GM04504 (cell line): ENCODE measurements around the gene LRTM2.
A peak's percentile ranks its signal among the peaks of the same experiment; 100 is the strongest.

Source experiments
- DNase-seq: peaks from one replicate; pipeline ENCODE4 v3.0.0-alpha.2; 2012; ENCODE audit warnings: low read depth

LRTM2 gene

GRCh38 chr12:1842905-1843640, 22.7 kb downstream of the LRTM2 start:
- DNase-seq = no peak

DNA sequence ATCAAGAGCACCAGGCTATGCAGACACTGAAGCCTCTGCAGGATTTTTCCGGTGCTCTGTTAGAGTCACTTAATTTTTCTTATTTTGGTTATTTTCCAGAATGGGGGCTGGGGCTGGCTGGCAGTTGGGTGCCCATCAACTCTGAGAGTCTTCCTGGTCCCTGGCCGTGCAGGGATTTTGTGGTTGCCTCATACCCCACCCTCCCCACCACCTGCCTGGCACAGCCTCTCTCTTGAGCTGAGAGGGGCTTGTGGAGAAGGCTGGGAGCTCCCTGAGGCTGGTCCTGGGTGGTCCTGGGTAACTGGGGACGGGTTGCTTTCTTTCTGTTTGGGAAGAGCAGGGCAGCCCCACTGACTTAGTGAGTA, 23.3 kb downstream of the LRTM2 start:
- no peak for DNase-seq

DNA sequence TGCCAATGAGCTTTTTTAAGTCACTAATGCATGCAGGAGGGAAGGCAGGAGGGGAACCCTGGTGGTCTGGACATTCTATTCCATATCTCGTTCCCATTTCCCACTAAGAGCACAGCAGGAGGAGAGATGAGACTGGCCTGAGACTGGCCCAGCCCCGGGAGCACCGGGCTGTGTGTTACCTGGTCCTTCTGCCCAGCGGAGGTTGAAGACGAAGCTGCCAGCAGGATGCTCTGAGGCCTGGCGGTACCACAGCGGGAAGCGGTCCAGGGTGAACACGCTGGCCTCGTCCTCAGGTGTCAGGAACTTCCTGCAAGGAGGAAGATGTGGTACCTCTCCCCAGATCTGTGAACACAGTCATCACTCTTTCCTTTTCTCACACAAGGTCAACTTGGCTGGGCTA, 23.9 kb downstream of the LRTM2 start:
- DNase-seq = no peak

DNA sequence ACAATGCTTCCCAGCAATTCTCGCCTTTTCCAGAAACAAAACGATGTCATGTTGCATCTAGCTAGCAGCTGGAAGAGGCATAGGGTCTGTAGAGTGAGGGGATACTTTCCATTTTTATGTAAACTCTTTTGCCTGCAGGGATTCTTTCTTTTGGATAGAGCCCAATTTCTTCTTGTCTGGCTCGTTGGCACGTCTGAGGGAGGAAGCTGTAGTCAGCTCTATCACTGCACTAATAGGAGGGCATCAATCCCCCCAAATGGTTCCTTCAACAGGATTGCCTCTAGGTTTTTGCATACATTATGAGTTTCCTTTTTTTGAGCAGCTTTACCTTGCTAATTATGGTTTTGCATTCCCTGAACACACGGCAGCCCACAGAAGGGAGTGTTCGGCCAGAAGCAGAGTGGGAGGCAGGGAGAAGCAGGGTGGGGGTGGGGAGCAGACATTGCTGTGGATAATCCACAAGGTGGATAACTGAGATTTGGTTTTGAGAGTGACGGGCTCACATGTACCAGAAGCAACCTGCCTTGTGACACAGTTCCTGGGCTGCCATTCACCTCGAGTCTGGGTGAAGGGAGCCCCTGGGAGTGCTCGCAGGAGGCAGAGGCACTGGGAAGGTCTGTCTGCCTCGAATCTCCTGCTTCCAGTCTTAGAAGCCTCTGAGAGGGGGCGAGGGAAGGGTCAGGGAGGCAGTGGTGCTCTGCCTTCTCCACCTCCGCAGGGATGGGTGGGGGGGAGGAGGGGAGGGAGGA, 24.5 kb downstream of the LRTM2 start:
- no peak for DNase-seq

DNA sequence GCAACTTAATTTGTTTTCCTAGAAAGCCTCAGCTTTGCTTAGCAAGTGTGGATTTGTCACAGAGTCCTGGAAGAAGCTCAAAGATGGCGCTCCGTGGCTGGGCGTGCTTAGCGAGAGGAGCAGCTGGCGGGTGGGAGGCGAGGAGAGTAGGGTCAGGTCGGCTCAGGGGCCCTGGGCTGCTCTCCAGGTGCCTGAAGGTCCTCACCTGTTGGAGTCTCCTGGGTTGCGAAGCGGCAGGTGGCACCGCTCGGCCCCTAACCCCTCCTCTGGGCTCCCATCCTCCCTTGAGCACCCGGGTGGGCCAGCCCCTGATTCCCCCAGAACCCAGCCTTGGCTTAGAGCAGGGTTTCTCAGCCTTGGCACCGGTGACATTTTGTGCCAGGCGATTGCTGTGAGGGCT, 25.1 kb downstream of the LRTM2 start:
- DNase-seq = no peak

- no peak for DNase-seq
Measured at GRCh38 chr12:1845886-1846285, 25.5 kb downstream of the LRTM2 start.

DNA sequence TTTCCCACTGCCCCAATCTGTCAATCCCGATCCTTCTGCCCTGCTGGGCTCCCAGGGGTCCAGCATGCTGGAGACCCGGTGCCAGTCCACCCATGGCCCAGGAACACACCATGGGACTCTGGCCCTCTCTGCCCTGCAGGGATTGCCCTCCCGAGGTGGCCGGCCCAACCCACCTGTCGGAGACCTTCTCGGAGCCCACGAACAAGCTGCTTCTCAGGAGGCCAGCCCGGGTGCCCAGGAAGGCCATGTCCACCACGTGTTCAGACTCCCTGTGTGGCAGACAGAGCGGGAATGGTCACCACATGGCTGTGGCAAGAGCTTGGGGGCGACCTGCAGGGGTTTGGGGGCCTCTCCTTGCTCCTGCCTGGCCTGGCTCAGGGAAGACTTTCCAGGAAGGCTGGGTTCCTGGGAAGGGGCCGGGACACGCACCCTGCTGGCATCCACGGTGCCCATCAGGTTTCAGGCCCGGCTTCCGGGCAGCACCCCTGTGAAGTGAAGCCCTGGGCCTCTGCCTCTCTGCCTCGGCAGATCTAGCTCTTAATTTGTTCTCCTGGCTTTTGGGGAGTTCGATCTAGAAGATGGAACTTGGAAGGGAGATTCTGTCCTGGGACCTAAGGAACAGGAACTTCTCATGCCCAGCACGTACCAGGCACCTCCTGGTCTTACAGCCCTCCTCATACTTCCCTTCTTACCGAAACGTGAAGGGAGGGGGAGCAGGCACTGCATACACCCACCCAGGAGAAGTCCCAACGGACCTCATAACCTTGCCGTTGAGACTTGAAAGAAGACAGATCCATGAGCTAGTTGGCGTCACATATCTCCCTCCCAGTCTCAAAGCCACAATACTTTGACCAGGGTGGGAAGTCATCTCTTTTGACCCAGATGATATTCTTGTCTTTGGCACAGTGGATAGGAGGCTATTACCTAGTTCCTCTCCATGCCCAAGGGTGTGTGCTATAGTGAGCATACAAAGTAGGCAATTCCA, 26.3 kb downstream of the LRTM2 start:
- no peak for DNase-seq

GRCh38 chr12:1847411-1847810, 27.0 kb downstream of the LRTM2 start:
- no peak for DNase-seq

GRCh38 chr12:1848146-1848545, 27.8 kb downstream of the LRTM2 start:
- no peak for DNase-seq

- no peak for DNase-seq
Measured at GRCh38 chr12:1848745-1849144, 28.4 kb downstream of the LRTM2 start.

- DNase-seq = peak; percentile 75
Measured at GRCh38 chr12:1851151-1851701, 30.9 kb downstream of the LRTM2 start.

- DNase-seq = no peak
Measured at GRCh38 chr12:1852076-1852475, 31.7 kb downstream of the LRTM2 start.

GRCh38 chr12:1853716-1854115, 33.4 kb downstream of the LRTM2 start:
- DNase-seq = no peak

DNA sequence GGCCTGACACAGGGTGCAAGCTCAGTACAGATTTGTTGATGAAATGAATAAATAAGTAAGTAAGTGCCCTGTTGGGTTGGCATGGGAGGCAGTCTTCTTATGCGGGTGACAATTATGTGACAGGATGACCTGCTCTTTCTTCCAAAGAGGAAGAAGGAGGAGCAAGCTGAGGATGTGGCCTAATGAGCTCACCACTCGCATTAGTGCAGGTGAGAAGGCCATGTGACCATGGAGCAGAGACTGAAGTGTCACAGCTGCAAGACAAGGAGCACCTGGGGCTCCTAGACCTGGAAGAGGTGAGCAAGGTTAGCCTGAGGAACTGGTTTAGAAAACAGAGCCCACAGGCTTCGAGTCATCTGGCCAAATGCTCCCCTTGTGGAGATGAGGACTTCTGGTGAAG, 34.9 kb downstream of the LRTM2 start:
- DNase-seq = no peak

DNA sequence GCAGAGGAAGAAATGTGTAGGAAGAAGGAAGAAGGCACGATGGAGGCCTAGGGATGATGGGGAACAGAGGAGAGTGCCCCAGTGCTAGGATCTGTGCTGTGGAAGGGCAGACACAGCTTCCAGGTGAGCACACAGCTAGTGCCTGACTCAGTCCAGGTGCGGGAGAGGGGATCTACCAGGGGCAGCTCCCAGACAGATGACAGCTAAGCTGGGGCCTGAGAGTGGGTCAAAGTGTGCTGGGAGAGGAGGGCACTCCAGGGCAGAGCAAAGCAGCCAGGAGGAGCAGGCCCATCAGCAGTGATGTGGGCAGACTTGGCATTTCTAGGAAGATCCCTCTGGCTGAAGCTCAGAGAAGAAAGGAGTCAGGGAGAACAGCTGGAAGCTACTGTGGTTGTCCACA, 36.7 kb downstream of the LRTM2 start:
- DNase-seq = no peak

GRCh38 chr12:1857821-1858220, 37.5 kb downstream of the LRTM2 start:
- DNase-seq = no peak

DNA sequence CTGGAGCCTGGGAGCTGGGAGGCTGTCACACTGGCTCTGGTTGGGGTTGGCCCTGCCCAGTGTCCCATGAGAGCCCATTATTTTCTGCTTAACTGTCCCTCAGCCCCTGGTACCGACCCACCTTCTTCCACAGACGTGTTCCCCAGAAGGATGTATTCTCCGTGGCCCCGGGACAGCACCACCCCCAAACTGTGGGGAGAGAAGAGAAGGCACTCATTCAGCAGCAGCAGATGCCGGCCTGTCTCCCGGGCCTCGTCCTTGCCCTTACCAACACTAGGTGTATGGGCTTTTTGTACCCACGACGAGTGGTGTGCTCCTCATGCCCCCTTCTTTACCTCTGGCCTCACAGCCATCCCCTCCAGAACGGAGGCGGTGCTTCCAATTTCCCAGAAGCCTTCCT, 38.1 kb downstream of the LRTM2 start:
- DNase-seq = no peak

DNA sequence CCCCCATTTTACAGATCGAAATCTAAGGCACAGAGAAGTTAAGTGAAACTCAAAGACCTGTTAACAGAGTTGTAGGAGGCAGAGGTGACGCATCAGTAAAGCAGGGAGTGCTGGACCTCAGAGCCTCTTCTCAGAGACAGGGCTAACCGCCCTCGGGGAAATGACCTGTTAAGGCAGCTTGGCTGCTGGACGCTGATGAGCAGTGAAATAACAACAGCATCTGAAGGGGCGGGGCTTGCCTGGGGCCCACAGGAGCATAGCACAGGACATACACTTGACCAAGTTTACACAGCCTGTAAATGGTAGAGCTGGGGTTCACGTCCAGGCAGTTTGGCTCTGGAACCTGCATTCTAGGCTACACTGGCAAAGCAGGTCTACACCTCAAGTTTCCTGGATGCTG, 39.3 kb downstream of the LRTM2 start:
- DNase-seq = peak; percentile 10

- no peak for DNase-seq
Measured at GRCh38 chr12:1862973-1863372, 42.6 kb downstream of the LRTM2 start.

DNA sequence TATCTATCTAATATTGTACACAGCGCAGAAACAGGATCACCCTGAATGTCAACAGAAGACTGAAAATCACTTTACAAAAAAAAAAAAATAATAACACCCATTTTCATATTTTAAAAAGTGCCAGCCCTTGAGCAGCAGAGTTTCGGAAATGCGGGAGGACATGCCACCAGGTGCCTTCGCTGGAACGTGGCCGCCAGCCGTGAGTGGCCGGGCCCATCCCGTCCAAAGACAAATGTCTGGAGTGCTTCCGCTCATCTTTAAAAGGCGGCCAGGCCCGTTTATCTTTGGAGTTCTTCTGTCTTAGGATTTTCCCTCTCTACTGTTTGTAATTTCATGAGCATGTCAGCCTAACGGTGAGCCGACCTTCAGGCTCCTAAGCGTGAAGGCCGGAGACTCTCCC, 43.5 kb downstream of the LRTM2 start:
- DNase-seq = no peak

DNA sequence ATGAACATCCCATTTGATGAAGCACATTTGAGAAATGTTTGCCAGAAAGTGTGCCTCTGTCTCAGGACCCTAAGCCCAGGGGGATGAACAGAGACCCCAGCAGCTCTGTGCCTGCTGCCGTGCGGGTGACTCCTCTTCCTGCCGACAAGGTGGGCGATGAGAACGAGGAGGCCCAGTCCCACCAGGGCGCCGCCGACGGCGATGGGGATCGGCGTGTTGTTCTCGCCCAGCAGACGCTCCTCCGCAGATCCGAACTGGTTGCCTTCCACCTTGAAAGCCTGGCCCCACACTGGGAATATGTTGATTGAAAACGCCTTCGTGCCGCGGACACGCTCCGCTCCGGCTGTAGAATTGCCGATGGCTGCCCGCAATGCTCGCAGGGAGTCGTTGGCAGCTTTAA, 44.1 kb downstream of the LRTM2 start:
- no peak for DNase-seq

- DNase-seq = no peak
Measured at GRCh38 chr12:1864867-1865266, 44.5 kb downstream of the LRTM2 start.
